HG02623 (cell line): ENCODE results near the gene INKA2.

Source experiments
- ATAC-seq: cut with Tn5 transposase; IDR thresholded peaks from one replicate; pipeline ENCODE4 v1.9.1; 2021; ENCODE audit warnings: moderate library complexity; ENCODE audit not compliant: unreplicated experiment

Gene INKA2

DNA sequence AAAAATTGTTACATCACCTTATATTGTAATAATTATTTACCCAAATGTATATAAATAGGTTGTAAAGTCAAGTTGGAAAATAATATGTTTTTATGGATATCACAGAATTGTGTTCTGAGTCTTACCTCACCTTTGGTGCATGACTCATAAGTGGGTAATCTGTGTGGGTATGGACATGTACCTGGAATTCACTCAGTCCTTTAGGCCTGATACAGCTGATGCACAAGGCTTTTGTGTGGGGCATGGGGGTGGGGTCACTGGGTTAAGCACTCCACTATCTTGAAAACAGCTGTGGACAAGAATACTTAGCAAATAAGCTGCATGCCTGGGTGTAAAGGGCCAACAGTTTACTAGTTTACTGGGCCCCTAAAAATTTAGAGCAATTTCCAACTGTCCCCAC, 34.4 kb downstream of the INKA2 start:
- no peak for ATAC-seq

DNA sequence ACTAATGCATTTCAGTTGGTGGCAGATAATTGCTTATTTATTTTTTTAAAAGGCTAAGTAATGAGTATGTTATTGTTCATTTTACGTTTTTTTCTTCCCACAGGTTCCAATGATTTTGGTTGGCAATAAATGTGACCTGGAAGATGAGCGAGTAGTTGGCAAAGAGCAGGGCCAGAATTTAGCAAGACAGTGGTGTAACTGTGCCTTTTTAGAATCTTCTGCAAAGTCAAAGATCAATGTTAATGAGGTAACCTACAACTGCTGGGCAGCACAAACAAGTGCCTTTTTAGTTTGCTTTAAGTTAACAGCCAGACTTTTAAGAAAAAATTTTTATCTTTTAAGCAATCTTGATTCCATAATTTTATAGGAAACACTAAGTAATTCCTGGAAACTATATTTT, 35.0 kb downstream of the INKA2 start:
- no peak for ATAC-seq

GRCh38 chr1:111702504-111703050, 36.6 kb downstream of the INKA2 start:
- ATAC-seq, result no peak

DNA sequence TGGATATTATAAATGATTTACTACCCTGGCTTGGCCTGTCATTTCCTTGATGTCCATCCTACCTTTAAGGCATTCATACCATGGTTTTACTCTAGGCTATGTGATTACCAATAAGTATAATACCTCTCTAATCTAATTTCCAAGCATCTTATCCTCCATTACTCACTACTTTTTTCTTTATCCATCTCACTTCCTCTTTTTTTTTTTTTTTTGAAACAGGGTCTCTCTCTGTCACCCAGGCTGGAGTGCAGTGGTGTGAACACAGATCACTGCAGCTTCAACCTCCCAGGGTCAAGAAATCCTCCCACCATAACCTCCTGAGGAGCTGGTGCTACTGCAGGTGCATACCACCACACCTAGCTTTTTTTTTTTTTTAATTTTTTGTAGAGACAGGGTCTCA, 39.9 kb downstream of the INKA2 start:
- ATAC-seq, result no peak

- ATAC-seq, result no peak
Measured at GRCh38 chr1:111696330-111696729, 42.9 kb downstream of the INKA2 start.

- ATAC-seq, result no peak
Measured at GRCh38 chr1:111695801-111696200, 43.4 kb downstream of the INKA2 start.

- no peak for ATAC-seq
Measured at GRCh38 chr1:111691886-111692285, 47.3 kb downstream of the INKA2 start.

DNA sequence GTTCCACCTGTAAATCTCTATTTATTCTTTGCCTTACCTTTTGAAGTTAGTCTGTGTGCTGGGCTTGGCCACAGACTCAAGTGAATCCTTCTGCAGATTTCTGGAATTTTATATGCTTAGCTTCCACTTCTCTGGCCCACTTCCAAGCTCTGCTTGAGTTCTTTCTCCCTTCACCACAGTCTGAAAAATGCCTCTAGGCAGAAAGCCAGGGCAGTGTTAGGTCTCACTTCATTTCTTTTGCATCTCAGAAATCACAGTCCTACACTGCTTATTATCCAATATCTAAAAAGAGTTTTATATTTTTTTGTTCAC, 48.9 kb downstream of the INKA2 start:
- no peak for ATAC-seq
